Transverse colon (tissue), 3 donors: ENCODE results near the gene COPZ1.

Experiments used
- CTCF ChIP-seq, 5 experiments: fragments of 200-600 bp in 3 of 5; fragments of 450-650 bp in 2 of 5; sonication (generic) in 3 of 5; IDR thresholded peaks; 1 replicate in 2 of 5; 2 replicates in 3 of 5; pipeline ENCODE4 v1.5.1; 2016 to 2017; ENCODE audit warnings: antibody characterized with exemption in 5 of 5, inconsistent platforms in 3 of 5, mild to moderate bottlenecking in 2 of 5, moderate library complexity in 1 of 5
- POLR2A ChIP-seq: fragments of 450-650 bp; IDR thresholded peaks from one replicate; pipeline ENCODE4 v1.6.1; 2016; ENCODE audit warnings: antibody characterized with exemption, mild to moderate bottlenecking, moderate library complexity

GRCh38 chr12:54389607-54390175, 64.8 kb downstream of the COPZ1 start:
- TF ChIP-seq CTCF (IDR thresholded peaks at IDR 0.05): no peak
- no peak for TF ChIP-seq POLR2A
